IMR-90 (cell line): ENCODE results near the gene GJB4. TPM values are rescaled to one million over a fixed set of nuclear protein-coding genes. Genes with fewer than 3 reads are reported as not detected.
"Not testable (repeated sequence)": the region's sequence is repeated elsewhere in the genome, so short reads cannot be mapped to it uniquely, and the experiment has no call there.

ENCODE experiments used
- ATAC-seq: fragments of 200-7000 bp; cut with Tn5 transposase; 2 replicates; pipeline ENCODE4 v1.9.1; 2020; ENCODE audit warnings: low read depth, mild to moderate bottlenecking, moderate library complexity
- BruUV-seq: library from RNA; stranded (reverse); fragments of 400-500 nt; replicated peaks from 2 replicates; lab custom pipeline; 2021; lab: Mats Ljungman, UMichigan
- CTCF ChIA-PET: fragments of 300-600 bp; formaldehyde crosslinking; extraction: SDS; loops from one replicate; lab custom pipeline; 2021; ENCODE audit warnings: antibody characterized with exemption; lab: Yijun Ruan, JAX
- POLR2A ChIA-PET: fragments of 300-600 bp; sonication (Branson Sonifier 250); formaldehyde crosslinking; loops from one replicate; lab custom pipeline; 2022; ENCODE audit warnings: antibody characterized with exemption; ENCODE audit not compliant: unreplicated experiment; lab: Charles Lee
- DNase-seq: peaks from one replicate; pipeline ENCODE4 v3.0.0; 2013
- H2AFZ ChIP-seq: replicated peaks from 2 replicates; pipeline ENCODE3; 2013; ENCODE audit warnings: low read length, mild to moderate bottlenecking; ENCODE audit not compliant: poor library complexity
- H2AK5ac ChIP-seq: 2 replicates; pipeline ENCODE4 v1.6.1; 2013; ENCODE audit warnings: low read depth, low read length, inconsistent platforms
- H2AK9ac ChIP-seq: replicated peaks from 2 replicates; pipeline ENCODE3; 2013; ENCODE audit warnings: mild to moderate bottlenecking, low read depth, low read length, moderate library complexity; ENCODE audit not compliant: poor library complexity
- H2BK120ac ChIP-seq: 2 replicates; pipeline ENCODE4 v1.6.1; 2013; ENCODE audit warnings: low read depth, low read length, inconsistent platforms
- H2BK15ac ChIP-seq: 3 replicates; pipeline ENCODE4 v1.6.1; 2013; ENCODE audit warnings: low read depth, low read length, inconsistent platforms
- H2BK20ac ChIP-seq: 2 replicates; pipeline ENCODE4 v1.6.1; 2013; ENCODE audit warnings: low read depth, mild to moderate bottlenecking, inconsistent platforms, low read length, moderate library complexity
- H2BK5ac ChIP-seq: 2 replicates; pipeline ENCODE4 v1.6.1; 2013; ENCODE audit warnings: mild to moderate bottlenecking, low read depth, low read length, inconsistent platforms; ENCODE audit not compliant: poor library complexity, severe bottlenecking
- H3K14ac ChIP-seq: replicated peaks from 2 replicates; pipeline ENCODE4 v1.6.1; 2013; ENCODE audit warnings: low read depth, low read length, inconsistent platforms
- H3K18ac ChIP-seq: 2 replicates; pipeline ENCODE4 v1.6.1; 2013; ENCODE audit warnings: low read depth, low read length, control low read depth
- H3K23ac ChIP-seq: 2 replicates; pipeline ENCODE4 v1.6.1; 2013; ENCODE audit warnings: low read depth, low read length, inconsistent platforms
- H3K27ac ChIP-seq: 2 replicates; pipeline ENCODE4 v1.5.1; 2013; ENCODE audit warnings: mild to moderate bottlenecking, control low read depth, low read length; ENCODE audit not compliant: insufficient read depth
- H3K27me3 ChIP-seq: 2 replicates; pipeline ENCODE4 v1.6.1; 2013; ENCODE audit warnings: low read length; ENCODE audit not compliant: control insufficient read depth, insufficient read depth
- H3K36me3 ChIP-seq: 2 replicates; pipeline ENCODE4 v1.6.1; 2013; ENCODE audit warnings: low read length, mixed read lengths; ENCODE audit not compliant: control insufficient read depth, insufficient read depth
- H3K4ac ChIP-seq: 2 replicates; pipeline ENCODE4 v1.6.1; 2013; ENCODE audit warnings: low read depth, low read length, inconsistent platforms
- H3K4me1 ChIP-seq: 2 replicates; pipeline ENCODE4 v1.6.1; 2013; ENCODE audit warnings: low read length, mixed read lengths; ENCODE audit not compliant: control insufficient read depth, insufficient read depth
- H3K4me2 ChIP-seq: 2 replicates; pipeline ENCODE4 v1.6.1; 2013; ENCODE audit warnings: low read depth, mild to moderate bottlenecking, control low read depth, low read length, moderate library complexity
- H3K4me3 ChIP-seq: 2 replicates; pipeline ENCODE4 v1.5.1; 2013; ENCODE audit warnings: low read depth, mild to moderate bottlenecking, control low read depth, low read length, moderate library complexity; ENCODE audit not compliant: insufficient read depth
- H3K56ac ChIP-seq: 2 replicates; pipeline ENCODE4 v1.6.1; 2013; ENCODE audit warnings: low read length, inconsistent platforms; ENCODE audit not compliant: insufficient read depth; ENCODE audit errors: extremely low read depth
- H3K79me1 ChIP-seq, 2 experiments: 2 replicates each; pipeline ENCODE4 v1.6.1; 2013; ENCODE audit warnings: low read length in 2 of 2, inconsistent platforms in 1 of 2, low read depth in 1 of 2
- H3K9ac ChIP-seq: 2 replicates; pipeline ENCODE4 v1.6.1; 2013; ENCODE audit warnings: low read depth, low read length, control low read depth
- H3K9me1 ChIP-seq: 2 replicates; pipeline ENCODE4 v1.6.1; 2013; ENCODE audit warnings: low read length, inconsistent platforms; ENCODE audit not compliant: insufficient read depth
- H3K9me3 ChIP-seq: 2 replicates; pipeline ENCODE4 v1.6.1; 2013; ENCODE audit warnings: low read length; ENCODE audit not compliant: control insufficient read depth, insufficient read depth
- H4K20me1 ChIP-seq: 2 replicates; pipeline ENCODE4 v1.6.1; 2013; ENCODE audit warnings: low read length, inconsistent platforms; ENCODE audit not compliant: insufficient read depth
- H4K5ac ChIP-seq: 2 replicates; pipeline ENCODE4 v1.6.1; 2013; ENCODE audit warnings: mild to moderate bottlenecking, low read depth, low read length, control low read depth
- H4K8ac ChIP-seq, 2 experiments: 2 replicates each; pipeline ENCODE4 v1.6.1; 2013; ENCODE audit warnings: low read depth in 2 of 2, low read length in 2 of 2, control low read depth in 1 of 2, inconsistent platforms in 1 of 2
- H4K91ac ChIP-seq: 2 replicates; pipeline ENCODE4 v1.6.1; 2013; ENCODE audit warnings: low read depth, low read length, inconsistent platforms; ENCODE audit not compliant: insufficient read depth
- WGBS, 2 experiments: methylation state at CpG; one replicate each; pipeline versions ENCODE4 v1.1.5 to v1.1.7; 2013; ENCODE audit warnings: missing lambda C conversion rate in 2 of 2; ENCODE audit not compliant: insufficient read length in 1 of 2; ENCODE audit errors: extremely low coverage in 2 of 2; 5-methylcytosine and 5-hydroxymethylcytosine counted together
- dilution Hi-C: fragments of 300-500 bp; cut with HindIII; formaldehyde crosslinking; loops from one replicate; pipeline ENCODE4 v1.14.3; 2018; ENCODE audit warnings: low sequenced_read_pairs; ENCODE audit not compliant: unreplicated experiment
- in situ Hi-C: fragments of 300-500 bp; cut with MboI; formaldehyde crosslinking; loops from 3 replicates; pipeline ENCODE4 v1.14.3; 2019; ENCODE audit warnings: low sequenced_read_pairs, inconsistent platforms, mixed read lengths
- intact Hi-C: fragments of 100-400 bp; cut with micrococcal nuclease; formaldehyde crosslinking; loops from 2 replicates; pipeline ENCODE4 v1.10.0; 2022
- polyA plus RNA-seq, 3 experiments: library from polyadenylated mRNA; depleted of rRNA; stranded (reverse); fragments of >200 nt; gene quantifications; 2 replicates each; pipeline ENCODE4 v1.2.3, GENCODE V29; 2012; ENCODE audit warnings: low replicate concordance in 1 of 3
- total RNA-seq: library from RNA; depleted of rRNA; stranded (reverse); fragments of >200 nt; gene quantifications from 2 replicates; pipeline ENCODE4 v1.2.3, GENCODE V29; 2012

GJB4 gene
- total and polyA plus RNA-seq, 2 of the 4 experiments (the other 2 are of a cell fraction): not detected

DNA sequence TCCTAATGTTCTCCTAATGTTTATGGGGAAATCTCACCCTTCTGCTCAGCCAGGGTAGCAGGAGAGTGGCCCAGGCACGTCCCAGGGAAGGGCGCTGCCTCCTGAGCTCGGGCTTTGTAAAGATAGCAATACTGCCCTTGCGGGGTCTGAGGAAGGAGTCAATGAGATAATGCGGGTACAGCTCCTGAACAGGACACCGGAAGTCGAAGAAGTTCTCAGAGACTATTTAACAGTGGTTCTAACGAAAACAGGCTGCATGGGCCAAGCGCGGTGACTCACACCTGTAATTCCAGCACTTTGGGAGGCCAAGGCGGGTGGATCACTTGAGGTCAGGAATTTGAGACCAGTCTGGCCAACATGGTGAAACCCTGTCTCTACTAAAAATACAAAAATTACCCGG, 22.3 kb upstream of the GJB4 start:
- H2AK5ac ChIP-seq, H3K27me3 ChIP-seq, H2BK15ac ChIP-seq, H3K14ac ChIP-seq, H2BK120ac ChIP-seq, H3K56ac ChIP-seq, H2BK20ac ChIP-seq, H2AFZ ChIP-seq, H3K79me1 ChIP-seq, H3K18ac ChIP-seq, H3K4ac ChIP-seq, H3K36me3 ChIP-seq, H3K27ac ChIP-seq, H4K5ac ChIP-seq, H3K4me3 ChIP-seq, H3K9me1 ChIP-seq, H3K9me3 ChIP-seq, H4K20me1 ChIP-seq, H2BK5ac ChIP-seq, H3K23ac ChIP-seq, DNase-seq, H3K9ac ChIP-seq, dilution Hi-C loops, H4K8ac ChIP-seq, in situ Hi-C loops, BruUV-seq, H2AK9ac ChIP-seq, intact Hi-C loops, POLR2A ChIA-PET, H3K4me1 ChIP-seq, H4K91ac ChIP-seq, H3K4me2 ChIP-seq, ATAC-seq: not testable (repeated sequence)
- 69% methylated on average over 6 of the region's 12 CpGs; no CpG with 5 or more reads in 1 of the 2 experiments for WGBS, 2 experiments
- CTCF ChIA-PET: interaction anchor here (0.6 kb wide), 1 partner anchor 1104 kb away, joined by 3 read pairs; no protein-coding TSS in a partner anchor
